PC-9 (cell line): Measurements from ENCODE around the gene SIGLEC15. TPM values are rescaled to one million over a fixed set of nuclear protein-coding genes. Genes with fewer than 3 reads are reported as not detected.

ENCODE experiments used
- BruUV-seq: library from RNA; stranded (reverse); fragments of 400-500 nt; replicated peaks from 2 replicates; lab custom pipeline; 2021; lab: Mats Ljungman, UMichigan
- CTCF ChIA-PET: fragments of 300-600 bp; sonication (Branson Sonifier 250); formaldehyde crosslinking; loops from one replicate; lab custom pipeline; 2022; ENCODE audit warnings: antibody characterized with exemption; lab: Charles Lee
- POLR2A ChIA-PET: fragments of 300-600 bp; sonication (Branson Sonifier 250); formaldehyde crosslinking; loops from one replicate; lab custom pipeline; 2022; ENCODE audit warnings: antibody characterized with exemption; ENCODE audit not compliant: unreplicated experiment; lab: Charles Lee
- DNase-seq, 2 experiments: peaks; one replicate each; pipeline versions ENCODE4 v3.0.0 to v3.0.0-alpha.2; 2015 to 2022; ENCODE audit warnings: mixed read lengths in 1 of 2
- H2AFZ ChIP-seq: fragments of 200-600 bp; sonication (generic); 2 replicates; pipeline ENCODE4 v1.8.1; 2017; ENCODE audit warnings: antibody characterized with exemption
- H3F3A ChIP-seq: fragments of 200-600 bp; sonication (generic); 2 replicates; pipeline ENCODE4 v1.8.1; 2017; ENCODE audit warnings: antibody characterized with exemption, mild to moderate bottlenecking, low read depth; ENCODE audit not compliant: insufficient read depth
- H3K27ac ChIP-seq: fragments of 200-600 bp; sonication (generic); 2 replicates; pipeline ENCODE4 v1.6.1; 2016; ENCODE audit warnings: mixed run types
- H3K27me3 ChIP-seq: fragments of 200-600 bp; sonication (generic); 2 replicates; pipeline ENCODE4 v1.6.1; 2016; ENCODE audit warnings: low read depth, mixed run types; ENCODE audit not compliant: insufficient read depth
- H3K36me3 ChIP-seq: fragments of 200-600 bp; sonication (generic); 2 replicates; pipeline ENCODE4 v1.6.1; 2016; ENCODE audit warnings: low read depth, mixed run types
- H3K4me1 ChIP-seq: fragments of 200-600 bp; sonication (generic); replicated peaks from 2 replicates; pipeline ENCODE4 v1.6.1; 2016; ENCODE audit warnings: mixed run types; ENCODE audit not compliant: insufficient read depth
- H3K4me2 ChIP-seq: fragments of 200-600 bp; sonication (generic); 2 replicates; pipeline ENCODE4 v1.6.1; 2017; ENCODE audit warnings: mixed run types
- H3K4me3 ChIP-seq: fragments of 200-600 bp; sonication (generic); 2 replicates; pipeline ENCODE4 v1.6.1; 2016; ENCODE audit warnings: mixed run types
- H3K79me2 ChIP-seq: fragments of 200-600 bp; sonication (generic); 2 replicates; pipeline ENCODE4 v1.6.1; 2017; ENCODE audit warnings: low read depth, mixed run types
- H3K9me2 ChIP-seq: fragments of 200-600 bp; sonication (generic); 2 replicates; pipeline ENCODE4 v1.8.1; 2017; ENCODE audit warnings: mild to moderate bottlenecking; ENCODE audit not compliant: insufficient read depth
- H3K9me3 ChIP-seq: fragments of 200-600 bp; sonication (generic); 2 replicates; pipeline ENCODE4 v1.8.1; 2016; ENCODE audit warnings: low read depth; ENCODE audit not compliant: insufficient read depth
- H4K20me1 ChIP-seq: fragments of 200-600 bp; sonication (generic); 2 replicates; pipeline ENCODE4 v1.8.1; 2017; ENCODE audit not compliant: insufficient read depth
- CTCF ChIP-seq: fragments of 200-600 bp; sonication (generic); conservative IDR thresholded peaks from 2 replicates; pipeline ENCODE4 v1.6.1; 2017; ENCODE audit warnings: mixed run types, antibody characterized with exemption, mild to moderate bottlenecking, moderate library complexity
- EZH2 ChIP-seq: fragments of 200-600 bp; sonication (generic); IDR thresholded peaks from 2 replicates; pipeline ENCODE4 v1.8.0; 2017; ENCODE audit warnings: antibody characterized with exemption, low read depth
- intact Hi-C: fragments of 100-400 bp; cut with micrococcal nuclease; formaldehyde crosslinking; loops from one replicate; pipeline ENCODE4 v1.10.0; 2022; ENCODE audit not compliant: unreplicated experiment
- total RNA-seq: library from RNA; stranded (reverse); gene quantifications from 2 replicates; pipeline ENCODE4 v1.2.3, GENCODE V29; 2021

The SIGLEC15 gene
- total RNA-seq, 1 experiment from 2014 or later: 1.0 TPM

- no peak overlapping the region for H2AFZ ChIP-seq
- BruUV-seq: no TSS peak
- peaks cover 30% of the 10 kb centered on the region for H3K4me1 ChIP-seq
- TF ChIP-seq CTCF (peak; percentile 76), EZH2 (no peak)
- intact Hi-C loops: loop anchor here (1.0 kb wide), 1 partner anchor 116 kb away; no protein-coding TSS in a partner anchor
- no peak overlapping the region for H3K4me2 ChIP-seq
- H3K27me3 ChIP-seq: no peaks in the 10 kb centered on the region
- peak; percentile 37 to 61 for DNase-seq
- H3K9me3 ChIP-seq: no peaks in the 10 kb centered on the region
- CTCF ChIA-PET: interaction anchor here (0.7 to 0.8 kb wide), 2 partner anchors 39 to 117 kb away, joined by 3 to 4 read pairs; no protein-coding TSS in a partner anchor
- POLR2A ChIA-PET: interaction anchor here (0.6 kb wide), 1 partner anchor 47 kb away, joined by 3 read pairs; no protein-coding TSS in a partner anchor
- H4K20me1 ChIP-seq: no peaks in the 10 kb centered on the region
- H3K79me2 ChIP-seq: no peaks in the 10 kb centered on the region
- no peaks in the 10 kb centered on the region for H3K36me3 ChIP-seq
- no peak overlapping the region for H3K4me3 ChIP-seq
- H3F3A ChIP-seq: no peaks in the 10 kb centered on the region; the same call in 1 of the 2 replicates
- no peaks in the 10 kb centered on the region for H3K9me2 ChIP-seq
- H3K27ac ChIP-seq: no peak overlapping the region
Measured at GRCh38 chr18:45839414-45840395, 14.2 kb downstream of the SIGLEC15 start.

GRCh38 chr18:45841060-45841764 is 15.7 kb downstream of the SIGLEC15 start:
- H3F3A ChIP-seq: no peaks in the 10 kb centered on the region; the same call in 1 of the 2 replicates
- no peaks in the 10 kb centered on the region for H3K27me3 ChIP-seq
- no peak overlapping the region for H3K27ac ChIP-seq
- no peak overlapping the region for H3K4me3 ChIP-seq
- H3K4me1 ChIP-seq: peaks cover 15% of the 10 kb centered on the region; the same call in 1 of the 2 replicates
- H3K9me3 ChIP-seq: no peaks in the 10 kb centered on the region
- ChIA-PET CTCF (no interaction called here), POLR2A (no interaction called here)
- DNase-seq: no peak
- H3K79me2 ChIP-seq: no peaks in the 10 kb centered on the region
- TF ChIP-seq EZH2 (no peak), CTCF (no peak)
- H3K36me3 ChIP-seq: no peaks in the 10 kb centered on the region
- intact Hi-C loops: no loop called here
- no peak overlapping the region for H3K4me2 ChIP-seq
- no peaks in the 10 kb centered on the region for H3K9me2 ChIP-seq
- no peaks in the 10 kb centered on the region for H4K20me1 ChIP-seq
- H2AFZ ChIP-seq: no peak overlapping the region
- no TSS peak for BruUV-seq

DNA sequence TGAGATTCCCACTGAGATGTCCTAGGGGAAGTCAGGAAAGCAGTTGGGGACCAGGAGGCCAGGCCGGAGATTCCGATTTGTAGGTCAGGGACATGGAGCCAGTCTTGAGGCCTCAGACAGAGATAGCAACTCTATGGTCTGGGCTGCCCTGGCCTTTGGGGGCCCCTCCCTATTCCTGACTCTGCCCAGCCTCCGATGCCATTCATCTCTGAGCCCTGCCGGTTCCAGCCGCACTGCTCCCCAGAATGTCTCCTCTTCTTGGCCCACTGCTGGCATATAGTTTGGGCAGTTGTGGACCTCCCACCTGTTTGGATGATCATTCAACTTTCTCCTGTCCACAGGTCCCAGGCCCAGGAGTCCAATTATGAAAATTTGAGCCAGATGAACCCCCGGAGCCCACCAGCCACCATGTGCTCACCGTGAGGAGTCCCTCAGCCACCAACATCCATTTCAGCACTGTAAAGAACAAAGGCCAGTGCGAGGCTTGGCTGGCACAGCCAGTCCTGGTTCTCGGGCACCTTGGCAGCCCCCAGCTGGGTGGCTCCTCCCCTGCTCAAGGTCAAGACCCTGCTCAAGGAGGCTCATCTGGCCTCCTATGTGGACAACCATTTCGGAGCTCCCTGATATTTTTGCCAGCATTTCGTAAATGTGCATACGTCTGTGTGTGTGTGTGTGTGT is 16.4 kb downstream of the SIGLEC15 start:
- CTCF ChIA-PET: no interaction called here
- H3K4me1 ChIP-seq: peaks cover 9% of the 10 kb centered on the region; the same call in 1 of the 2 replicates
- no peak overlapping the region for H3K4me3 ChIP-seq
- H3K27me3 ChIP-seq: no peaks in the 10 kb centered on the region
- no peaks in the 10 kb centered on the region for H3K9me3 ChIP-seq
- intact Hi-C loops: no loop called here
- no peaks in the 10 kb centered on the region for H4K20me1 ChIP-seq
- no peaks in the 10 kb centered on the region for H3K9me2 ChIP-seq
- TF ChIP-seq CTCF (no peak), EZH2 (no peak)
- H3K36me3 ChIP-seq: no peaks in the 10 kb centered on the region
- no peaks in the 10 kb centered on the region for H3K79me2 ChIP-seq
- POLR2A ChIA-PET: no interaction called here
- no TSS peak for BruUV-seq
- no peak overlapping the region for H3K4me2 ChIP-seq
- no peaks in the 10 kb centered on the region; the same call in 1 of the 2 replicates for H3F3A ChIP-seq
- H2AFZ ChIP-seq: no peak overlapping the region
- H3K27ac ChIP-seq: no peak overlapping the region
- no peak for DNase-seq
